Measurements from ENCODE around the gene CTNNA1.

DNA sequence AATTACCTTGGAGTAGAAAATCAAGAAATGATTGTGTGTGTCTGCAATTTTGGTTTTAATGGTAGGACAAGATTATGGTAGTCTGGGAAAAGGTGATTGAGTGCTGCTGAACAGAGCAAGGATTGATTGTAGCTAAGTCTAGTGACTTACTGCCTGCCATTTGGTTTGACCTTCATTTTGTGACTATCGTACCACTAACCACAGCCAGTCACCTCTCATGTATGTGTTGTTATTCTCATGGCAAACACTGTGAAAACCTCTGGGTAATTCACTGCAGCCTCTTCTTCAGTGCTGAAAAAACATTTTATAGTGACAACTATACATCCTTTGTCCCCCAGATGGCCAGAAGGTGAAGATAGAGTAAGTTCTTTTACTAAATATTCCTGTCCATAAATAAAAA lies 37.5 kb downstream of the CTNNA1 start:
- TF ChIP-seq CTCF (IDR thresholded peaks at IDR 0.05; ENCODE audit: low read depth, low read length, poor library complexity, severe bottlenecking) (no peak), EZH2phosphoT487 (IDR thresholded peaks at IDR 0.05; ENCODE audit: borderline replicate concordance, low read length) (no peak)
